ENCODE measurements around the gene DENND2D.

DENND2D gene

DNA sequence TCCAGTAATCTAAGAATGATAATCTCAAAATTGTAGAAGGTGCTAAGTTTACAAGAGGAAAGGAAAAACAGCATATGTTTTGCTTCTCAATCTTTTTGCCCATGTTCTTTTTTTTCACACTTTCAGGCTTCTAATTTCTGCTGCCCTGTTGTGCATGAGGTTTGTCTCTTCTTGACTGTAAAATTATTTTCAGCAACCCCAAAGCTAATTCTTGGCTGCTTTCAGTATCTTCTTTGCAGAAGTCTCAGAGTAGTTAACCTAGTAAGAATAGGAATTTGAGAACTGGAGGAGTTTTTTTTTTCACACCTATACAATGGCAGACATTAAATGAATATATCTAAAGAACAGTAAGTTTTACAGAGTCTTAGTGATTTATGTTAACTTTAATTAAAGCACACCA, 26.4 kb downstream of the DENND2D start:
- TF ChIP-seq, protein P1, sequence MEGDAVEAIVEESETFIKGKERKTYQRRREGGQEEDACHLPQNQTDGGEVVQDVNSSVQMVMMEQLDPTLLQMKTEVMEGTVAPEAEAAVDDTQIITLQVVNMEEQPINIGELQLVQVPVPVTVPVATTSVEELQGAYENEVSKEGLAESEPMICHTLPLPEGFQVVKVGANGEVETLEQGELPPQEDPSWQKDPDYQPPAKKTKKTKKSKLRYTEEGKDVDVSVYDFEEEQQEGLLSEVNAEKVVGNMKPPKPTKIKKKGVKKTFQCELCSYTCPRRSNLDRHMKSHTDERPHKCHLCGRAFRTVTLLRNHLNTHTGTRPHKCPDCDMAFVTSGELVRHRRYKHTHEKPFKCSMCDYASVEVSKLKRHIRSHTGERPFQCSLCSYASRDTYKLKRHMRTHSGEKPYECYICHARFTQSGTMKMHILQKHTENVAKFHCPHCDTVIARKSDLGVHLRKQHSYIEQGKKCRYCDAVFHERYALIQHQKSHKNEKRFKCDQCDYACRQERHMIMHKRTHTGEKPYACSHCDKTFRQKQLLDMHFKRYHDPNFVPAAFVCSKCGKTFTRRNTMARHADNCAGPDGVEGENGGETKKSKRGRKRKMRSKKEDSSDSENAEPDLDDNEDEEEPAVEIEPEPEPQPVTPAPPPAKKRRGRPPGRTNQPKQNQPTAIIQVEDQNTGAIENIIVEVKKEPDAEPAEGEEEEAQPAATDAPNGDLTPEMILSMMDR (IDR thresholded peaks at IDR 0.05; ENCODE audit: low read depth, low read length, missing control alignments) = no peak
- no peak for DNase-seq (ENCODE audit: low read depth)
- in situ Hi-C loops (cut with HindIII; ENCODE audit: low sequenced_read_pairs) = no loop called here
- no peak overlapping the region for H3K4me3 ChIP-seq (ENCODE audit: low read depth, low read length)

DNA sequence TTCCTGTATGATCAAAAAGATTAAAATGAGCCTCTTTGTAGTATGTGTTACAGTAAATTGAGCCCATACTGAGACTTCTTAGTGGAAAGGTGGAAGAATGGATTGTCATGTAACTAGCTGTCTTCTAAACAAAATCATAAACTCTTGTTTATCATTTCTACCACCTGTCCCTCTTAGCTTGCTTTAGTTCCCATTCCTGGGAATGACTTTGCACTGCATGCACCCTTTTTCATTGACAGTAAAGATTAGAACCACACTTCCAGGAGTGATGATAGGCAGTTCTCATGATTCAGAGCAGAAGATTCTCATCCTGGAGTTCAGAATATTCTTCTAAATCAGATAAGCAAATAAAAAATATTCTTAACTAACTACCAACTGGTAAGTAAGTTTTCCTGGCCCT, 28.0 kb downstream of the DENND2D start:
- no peak overlapping the region for H3K4me3 ChIP-seq (ENCODE audit: low read depth, low read length)
- in situ Hi-C loops (cut with HindIII; ENCODE audit: low sequenced_read_pairs) = no loop called here
- TF ChIP-seq, protein P1 (IDR thresholded peaks at IDR 0.05; ENCODE audit: low read depth, low read length, missing control alignments) = no peak
- no peak for DNase-seq (ENCODE audit: low read depth)

DNA sequence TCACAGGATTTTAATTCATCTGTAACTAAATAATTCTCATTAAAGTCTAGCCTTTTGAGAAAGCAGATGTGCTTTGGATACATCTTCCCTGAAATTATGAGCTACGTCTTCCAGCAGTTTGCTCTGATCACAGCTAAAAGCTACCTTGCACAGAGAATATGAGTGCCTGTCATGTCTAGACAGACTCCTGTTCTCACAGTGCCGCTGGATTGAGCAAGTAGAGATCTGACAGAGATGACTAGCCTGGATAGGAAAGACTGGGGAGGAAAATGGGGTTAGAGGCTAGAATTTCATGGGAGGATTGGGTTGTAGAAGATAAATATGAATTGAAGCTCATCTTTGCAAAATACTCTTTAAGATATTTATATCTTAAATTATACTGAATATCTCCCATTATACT, 36.3 kb downstream of the DENND2D start:
- TF ChIP-seq, protein P1 (IDR thresholded peaks at IDR 0.05; ENCODE audit: low read depth, low read length, missing control alignments) = no peak
- in situ Hi-C loops (cut with HindIII; ENCODE audit: low sequenced_read_pairs) = no loop called here
- no peak for DNase-seq (ENCODE audit: low read depth)
- no peak overlapping the region for H3K4me3 ChIP-seq (ENCODE audit: low read depth, low read length)

DNA sequence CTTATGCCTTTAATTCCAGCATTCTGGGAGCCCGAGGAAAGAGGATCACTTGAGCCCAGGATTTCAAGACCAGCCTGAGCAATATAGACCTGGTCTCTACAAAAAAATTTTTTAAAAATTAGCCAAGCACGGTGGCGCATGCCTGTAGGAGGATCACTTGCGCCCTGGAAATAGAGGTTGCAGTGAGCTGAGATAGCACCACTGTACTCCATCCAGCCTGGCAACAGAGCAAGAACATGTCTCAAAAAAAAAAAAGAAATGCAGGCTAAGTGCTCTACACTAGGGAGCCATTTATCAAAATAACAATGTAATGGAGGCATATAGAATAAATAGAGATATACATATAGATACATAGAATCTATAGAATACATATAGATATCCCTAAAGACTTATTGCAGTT, 37.1 kb downstream of the DENND2D start:
- in situ Hi-C loops (cut with HindIII; ENCODE audit: low sequenced_read_pairs) = no loop called here
- H3K4me3 ChIP-seq (ENCODE audit: low read depth, low read length) = no peak overlapping the region
- no peak for DNase-seq (ENCODE audit: low read depth)
- TF ChIP-seq, protein P1 (IDR thresholded peaks at IDR 0.05; ENCODE audit: low read depth, low read length, missing control alignments) = no peak

DNA sequence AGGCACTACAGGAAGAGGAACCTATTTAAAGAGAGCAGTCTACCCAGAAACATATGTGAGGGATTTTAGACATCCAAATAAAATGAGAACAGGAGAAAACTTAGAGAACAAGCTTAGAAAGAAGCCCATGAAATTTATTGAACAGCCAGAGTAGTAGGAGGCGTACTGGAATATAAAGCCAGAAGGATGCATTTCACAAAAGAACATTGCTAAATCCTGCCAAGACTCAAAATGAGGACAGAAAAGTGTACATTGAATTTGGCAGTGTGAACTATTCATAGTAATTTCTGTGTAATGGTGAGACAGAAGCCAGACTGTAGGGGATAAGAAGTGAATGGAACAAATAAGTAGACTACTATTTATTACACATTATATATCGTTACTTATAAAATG, 38.0 kb downstream of the DENND2D start:
- no peak for DNase-seq (ENCODE audit: low read depth)
- in situ Hi-C loops (cut with HindIII; ENCODE audit: low sequenced_read_pairs) = no loop called here
- H3K4me3 ChIP-seq (ENCODE audit: low read depth, low read length) = no peak overlapping the region
- TF ChIP-seq, protein P1 (IDR thresholded peaks at IDR 0.05; ENCODE audit: low read depth, low read length, missing control alignments) = no peak

DNA sequence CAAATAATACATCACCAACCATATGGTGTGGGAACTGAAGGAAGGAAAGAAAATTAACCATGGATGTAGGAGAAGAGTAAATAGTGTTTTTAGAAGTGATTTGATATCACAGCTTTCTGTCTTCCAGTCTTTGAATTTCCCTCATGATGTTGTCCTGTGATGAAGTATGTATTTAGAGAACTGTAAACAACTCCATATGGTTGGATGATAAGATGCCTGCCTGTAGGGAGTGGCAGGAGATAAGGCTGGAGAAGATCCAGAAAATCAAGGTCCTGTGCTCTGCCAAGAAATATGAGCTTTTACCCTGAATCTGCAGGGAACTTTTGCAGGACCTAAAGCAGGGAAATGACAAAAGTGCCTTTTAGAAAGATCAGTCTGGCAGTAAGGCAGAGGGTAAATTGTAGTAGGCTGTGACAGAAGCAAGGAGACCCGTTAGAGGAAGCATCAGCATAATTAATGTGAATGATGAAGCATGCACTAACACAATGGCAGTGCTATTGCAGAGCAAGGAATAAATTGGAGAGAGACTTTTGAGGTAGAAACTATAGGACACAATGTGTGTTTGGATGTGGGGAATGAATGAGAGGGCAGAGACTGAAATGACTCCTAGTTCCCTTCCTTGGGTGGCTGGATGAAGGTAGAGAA, 38.5 kb downstream of the DENND2D start:
- no peak for DNase-seq (ENCODE audit: low read depth)

More for the DNA sequence above, 38.5 kb downstream of the DENND2D start:
- H3K4me3 ChIP-seq (ENCODE audit: low read depth, low read length) = no peak overlapping the region
- in situ Hi-C loops (cut with HindIII; ENCODE audit: low sequenced_read_pairs) = no loop called here
- TF ChIP-seq, protein P1 (IDR thresholded peaks at IDR 0.05; ENCODE audit: low read depth, low read length, missing control alignments) = no peak
